ENCODE data around the gene CEACAM16.

The CEACAM16 gene

GRCh38 chr19:44660081-44660480, 38.9 kb upstream of the CEACAM16 start:
- H3K4me3 ChIP-seq (ENCODE audit: low read length): no peak overlapping the region
- TF ChIP-seq CTCF (conservative IDR thresholded peaks at IDR 0.05; ENCODE audit: low read depth, low read length): no peak
- DNase-seq (ENCODE audit: low read depth): no peak

GRCh38 chr19:44661205-44661604, 37.7 kb upstream of the CEACAM16 start:
- H3K4me3 ChIP-seq (ENCODE audit: low read length): no peak overlapping the region
- DNase-seq (ENCODE audit: low read depth): no peak
- TF ChIP-seq CTCF (conservative IDR thresholded peaks at IDR 0.05; ENCODE audit: low read depth, low read length): no peak

- H3K4me3 ChIP-seq (ENCODE audit: low read length): no peak overlapping the region
- TF ChIP-seq CTCF (conservative IDR thresholded peaks at IDR 0.05; ENCODE audit: low read depth, low read length): no peak
- no peak for DNase-seq (ENCODE audit: low read depth)
Observed at GRCh38 chr19:44661904-44662303, 37.0 kb upstream of the CEACAM16 start.

GRCh38 chr19:44662691-44663385, 36.1 kb upstream of the CEACAM16 start:
- TF ChIP-seq CTCF (conservative IDR thresholded peaks at IDR 0.05; ENCODE audit: low read depth, low read length): no peak
- H3K4me3 ChIP-seq (ENCODE audit: low read length): no peak overlapping the region
- no peak for DNase-seq (ENCODE audit: low read depth)

GRCh38 chr19:44663996-44664395, 35.0 kb upstream of the CEACAM16 start:
- DNase-seq (ENCODE audit: low read depth): no peak
- no peak overlapping the region for H3K4me3 ChIP-seq (ENCODE audit: low read length)
- TF ChIP-seq CTCF (conservative IDR thresholded peaks at IDR 0.05; ENCODE audit: low read depth, low read length): no peak

- DNase-seq (ENCODE audit: low read depth): no peak
- no peak for TF ChIP-seq CTCF (conservative IDR thresholded peaks at IDR 0.05; ENCODE audit: low read depth, low read length)
- no peak overlapping the region for H3K4me3 ChIP-seq (ENCODE audit: low read length)
Observed at GRCh38 chr19:44664976-44665375, 34.0 kb upstream of the CEACAM16 start.

GRCh38 chr19:44666852-44667556, 31.9 kb upstream of the CEACAM16 start:
- H3K4me3 ChIP-seq (ENCODE audit: low read length): no peak overlapping the region
- TF ChIP-seq CTCF (conservative IDR thresholded peaks at IDR 0.05; ENCODE audit: low read depth, low read length): no peak
- DNase-seq (ENCODE audit: low read depth): no peak
